Measurements from ENCODE around the gene SERTAD1. TPM values are rescaled to one million over a fixed set of nuclear protein-coding genes. Genes with fewer than 3 reads are reported as not detected.

The SERTAD1 gene
- total and polyA plus RNA-seq, 2 of the 8 experiments (the other 6 are each of a cell fraction or from before 2014, with no cell fraction given) = 5.4 to 6.6 TPM

GRCh38 chr19:40464059-40465024, 38.5 kb upstream of the SERTAD1 start (continued):
- TF ChIP-seq BRCA1 (IDR thresholded peaks at IDR 0.05; ENCODE audit: low read depth, low read length) (no peak), PHF8 (conservative IDR thresholded peaks at IDR 0.05; ENCODE audit: low read depth, low read length) (no peak), EGR1 (IDR thresholded peaks at IDR 0.05; ENCODE audit: borderline replicate concordance, low read depth, low read length) (no peak), CBX8 (IDR thresholded peaks at IDR 0.05; ENCODE audit: borderline replicate concordance, low read depth, low read length) (no peak), SRF (IDR thresholded peaks at IDR 0.05; ENCODE audit: low read depth, low read length) (no peak), JUN (IDR thresholded peaks at IDR 0.05; ENCODE audit: low read depth, low read length) (no peak), GTF2F1 (IDR thresholded peaks at IDR 0.05; ENCODE audit: borderline replicate concordance, low read depth, low read length) (no peak), EP300 (IDR thresholded peaks at IDR 0.05; ENCODE audit: borderline replicate concordance in 1 of 2, low read depth in 2 of 2, low read length in 2 of 2) (no peak), CBX5 (IDR thresholded peaks at IDR 0.05; ENCODE audit: low read depth, low read length) (no peak), TBP (IDR thresholded peaks at IDR 0.05; ENCODE audit: low read depth, low read length) (no peak), SAP30 (IDR thresholded peaks at IDR 0.05; ENCODE audit: insufficient read depth, insufficient replicate concordance, low read length) (no peak), SUZ12 (IDR thresholded peaks at IDR 0.05; ENCODE audit: low read length) (no peak; the same call in 1 of the 2 replicates), TEAD4 (IDR thresholded peaks at IDR 0.05; ENCODE audit: low read depth, low read length) (peak; percentile 68)
- TF ChIP-seq, protein P1, sequence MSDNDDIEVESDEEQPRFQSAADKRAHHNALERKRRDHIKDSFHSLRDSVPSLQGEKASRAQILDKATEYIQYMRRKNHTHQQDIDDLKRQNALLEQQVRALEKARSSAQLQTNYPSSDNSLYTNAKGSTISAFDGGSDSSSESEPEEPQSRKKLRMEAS (IDR thresholded peaks at IDR 0.05) = no peak
- TF ChIP-seq, protein P2, sequence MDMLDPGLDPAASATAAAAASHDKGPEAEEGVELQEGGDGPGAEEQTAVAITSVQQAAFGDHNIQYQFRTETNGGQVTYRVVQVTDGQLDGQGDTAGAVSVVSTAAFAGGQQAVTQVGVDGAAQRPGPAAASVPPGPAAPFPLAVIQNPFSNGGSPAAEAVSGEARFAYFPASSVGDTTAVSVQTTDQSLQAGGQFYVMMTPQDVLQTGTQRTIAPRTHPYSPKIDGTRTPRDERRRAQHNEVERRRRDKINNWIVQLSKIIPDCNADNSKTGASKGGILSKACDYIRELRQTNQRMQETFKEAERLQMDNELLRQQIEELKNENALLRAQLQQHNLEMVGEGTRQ (IDR thresholded peaks at IDR 0.05; ENCODE audit: low read length) = no peak
